GM23338 (cell line): ENCODE results near the gene TMPRSS6. TPM values are rescaled to one million over a fixed set of nuclear protein-coding genes. Genes with fewer than 3 reads are reported as not detected.

Experiments used
- ATAC-seq: fragments of 200-7000 bp; cut with Tn5 transposase; 3 replicates; pipeline ENCODE4 v1.9.1; 2020
- DNase-seq: peaks from one replicate; pipeline ENCODE4 v3.0.0-alpha.2; 2015; ENCODE audit warnings: low spot score
- H2AFZ ChIP-seq: fragments of 200-600 bp; sonication (generic); 2 replicates; pipeline ENCODE4 v1.8.0; 2016; ENCODE audit warnings: antibody characterized with exemption, mild to moderate bottlenecking, moderate library complexity
- H3F3A ChIP-seq: fragments of 200-600 bp; sonication (generic); replicated peaks from 2 replicates; pipeline ENCODE4 v1.8.0; 2017; ENCODE audit warnings: antibody characterized with exemption, mixed run types, low read depth
- H3K27ac ChIP-seq: fragments of 200-600 bp; sonication (generic); 2 replicates; pipeline ENCODE4 v1.6.1; 2016; ENCODE audit warnings: low read depth
- H3K27me3 ChIP-seq: fragments of 200-600 bp; sonication (generic); 2 replicates; pipeline ENCODE4 v1.8.0; 2016; ENCODE audit warnings: mild to moderate bottlenecking, mixed run types, moderate library complexity; ENCODE audit not compliant: insufficient read depth
- H3K36me3 ChIP-seq: fragments of 200-600 bp; sonication (generic); 2 replicates; pipeline ENCODE4 v1.8.0; 2016; ENCODE audit warnings: mild to moderate bottlenecking; ENCODE audit not compliant: insufficient read depth
- H3K4me1 ChIP-seq: fragments of 200-600 bp; sonication (generic); 2 replicates; pipeline ENCODE4 v1.8.0; 2016; ENCODE audit warnings: mild to moderate bottlenecking, moderate library complexity; ENCODE audit not compliant: insufficient read depth
- H3K4me2 ChIP-seq: fragments of 200-600 bp; sonication (generic); 2 replicates; pipeline ENCODE4 v1.7.1; 2017; ENCODE audit warnings: mixed run types
- H3K4me3 ChIP-seq: fragments of 200-600 bp; sonication (generic); 2 replicates; pipeline ENCODE4 v1.6.1; 2016; ENCODE audit warnings: mixed run types
- H3K79me2 ChIP-seq: fragments of 200-600 bp; sonication (generic); replicated peaks from 2 replicates; pipeline ENCODE4 v1.8.0; 2017; ENCODE audit warnings: mild to moderate bottlenecking; ENCODE audit not compliant: insufficient read depth
- H3K9me2 ChIP-seq: fragments of 200-600 bp; sonication (generic); 2 replicates; pipeline ENCODE4 v1.8.0; 2017; ENCODE audit not compliant: insufficient read depth
- H4K20me1 ChIP-seq: fragments of 200-600 bp; sonication (generic); replicated peaks from 2 replicates; pipeline ENCODE4 v1.8.0; 2017; ENCODE audit warnings: mild to moderate bottlenecking; ENCODE audit not compliant: insufficient read depth
- H3K27ac Mint-ChIP-seq: 2 replicates; pipeline ENCODE4 v1.8.0; 2020; ENCODE audit warnings: inconsistent platforms, mild to moderate bottlenecking, moderate library complexity, mixed read lengths
- H3K27me3 Mint-ChIP-seq: 3 replicates; pipeline ENCODE4 v1.8.0; 2022; ENCODE audit warnings: low read depth, mild to moderate bottlenecking, moderate library complexity, mixed read lengths, inconsistent platforms; ENCODE audit not compliant: insufficient read depth, poor library complexity
- H3K36me3 Mint-ChIP-seq: 3 replicates; pipeline ENCODE4 v1.8.0; 2021; ENCODE audit warnings: low read depth, mild to moderate bottlenecking, inconsistent platforms, moderate library complexity, mixed read lengths
- H3K4me1 Mint-ChIP-seq: 3 replicates; pipeline ENCODE4 v1.8.0; 2020; ENCODE audit warnings: mild to moderate bottlenecking, inconsistent platforms, mixed read lengths
- H3K4me3 Mint-ChIP-seq: 3 replicates; pipeline ENCODE4 v1.8.0; 2021; ENCODE audit warnings: moderate library complexity, mild to moderate bottlenecking, inconsistent platforms, mixed read lengths
- H3K9me3 Mint-ChIP-seq: 3 replicates; pipeline ENCODE4 v1.8.0; 2020; ENCODE audit warnings: moderate library complexity, mild to moderate bottlenecking, inconsistent platforms, mixed read lengths
- EZH2phosphoT487 ChIP-seq: fragments of 200-600 bp; sonication (generic); IDR thresholded peaks from one replicate; pipeline ENCODE4 v1.8.1; 2018; ENCODE audit warnings: antibody characterized with exemption; ENCODE audit not compliant: unreplicated experiment
- NANOG ChIP-seq: IDR thresholded peaks from 2 replicates; pipeline ENCODE4 v1.6.1; 2016; ENCODE audit warnings: antibody characterized with exemption, borderline replicate concordance
- STAT1 ChIP-seq: IDR thresholded peaks from one replicate; pipeline ENCODE4 v1.6.1; 2016; ENCODE audit warnings: antibody characterized with exemption; ENCODE audit not compliant: unreplicated experiment
- ZNF114 ChIP-seq: fragments of 250-450 bp; sonication (Bioruptor Pico); IDR thresholded peaks from 2 replicates; pipeline ENCODE4 v1.5.0; 2020; ENCODE audit warnings: mild to moderate bottlenecking, moderate library complexity
- polyA plus RNA-seq: library from polyadenylated mRNA; unstranded; fragments of >200 nt; fragmentation: Nextera tagmentation; extraction: Ambion mirVana; gene quantifications from 2 replicates; pipeline ENCODE4 v1.2.1, GENCODE V29; 2016
- total RNA-seq: library from RNA; depleted of rRNA; stranded (reverse); fragments of >200 nt; shearing (Covaris generic); gene quantifications from 2 replicates; pipeline ENCODE4 v1.2.3, GENCODE V29; 2014
- TF ChIP-seq, protein P1 (sequence below): IDR thresholded peaks from 2 replicates; pipeline ENCODE4 v1.6.1; 2016; ENCODE audit warnings: antibody characterized with exemption
- TF ChIP-seq, protein P2 (sequence below): IDR thresholded peaks from one replicate; pipeline ENCODE4 v1.6.1; 2018; ENCODE audit warnings: antibody characterized with exemption; ENCODE audit not compliant: unreplicated experiment
- TF ChIP-seq, protein P3 (sequence below), 2 experiments: fragments of 200-600 bp in 1 of 2; sonication (generic) in 1 of 2; conservative IDR thresholded peaks; 2 replicates each; pipeline versions ENCODE4 v1.5.1 to v1.6.1; 2016 to 2017; ENCODE audit warnings: antibody characterized with exemption in 2 of 2, low read depth in 2 of 2, mild to moderate bottlenecking in 2 of 2, moderate library complexity in 1 of 2

The TMPRSS6 gene
- total and polyA plus RNA-seq, 2 experiments from 2014 or later: 0.13 TPM; not detected in 1

DNA sequence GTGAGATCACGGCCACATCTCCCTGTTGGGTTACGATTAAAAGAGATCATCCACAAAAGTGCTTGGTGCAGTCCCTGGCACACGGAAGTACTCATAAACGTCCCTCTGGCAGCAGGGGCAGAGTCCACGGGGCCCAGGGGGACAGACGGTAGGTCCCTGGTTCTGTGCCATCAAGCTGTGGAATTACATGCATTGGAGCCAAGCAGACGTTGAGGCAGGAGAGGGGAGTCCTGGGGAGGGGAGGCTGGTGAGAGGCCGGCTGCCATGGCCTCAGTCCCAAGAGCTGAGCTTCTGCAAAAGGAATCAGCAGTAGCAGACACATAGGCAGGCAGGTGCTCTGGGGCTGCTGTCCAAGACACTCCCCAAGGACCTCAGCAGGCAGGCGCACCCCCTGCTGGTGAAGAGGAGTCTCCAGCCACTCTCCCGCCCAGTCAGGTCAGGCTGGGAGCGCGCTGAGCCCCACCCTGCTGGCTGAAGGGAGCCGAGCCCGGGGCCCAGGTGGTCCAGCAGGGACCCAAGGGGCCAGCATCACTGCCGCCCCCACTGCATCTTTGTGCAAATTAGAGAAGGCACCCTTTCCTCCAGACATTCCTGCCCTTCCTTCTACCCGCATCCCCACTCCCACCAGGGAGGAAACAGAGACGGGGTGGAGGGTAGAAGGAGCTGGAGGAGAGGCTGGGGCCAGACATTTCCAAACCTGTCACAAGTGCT is 65.5 kb downstream of the TMPRSS6 start:
- H2AFZ ChIP-seq: no peak overlapping the region
- ATAC-seq (peak; percentile 84), DNase-seq (peak; percentile 68)
- no peak overlapping the region for H3K4me2 ChIP-seq
- H3K27ac ChIP-seq: no peak overlapping the region
- no peaks in the 10 kb centered on the region for H4K20me1 ChIP-seq
- no peak overlapping the region for H3K4me3 ChIP-seq
- Mint-ChIP-seq H3K4me1 (peaks cover 19% of the 10 kb centered on the region), H3K9me3 (no peaks in the 10 kb centered on the region; the same call in 2 of the 3 replicates), H3K4me3 (no peak overlapping the region), H3K27me3 (peaks cover 6% of the 10 kb centered on the region), H3K36me3 (no peaks in the 10 kb centered on the region), H3K27ac (no peak overlapping the region)
- no peaks in the 10 kb centered on the region for H3K27me3 ChIP-seq
- H3F3A ChIP-seq: no peaks in the 10 kb centered on the region
- no peaks in the 10 kb centered on the region for H3K36me3 ChIP-seq
- TF ChIP-seq, protein P1, sequence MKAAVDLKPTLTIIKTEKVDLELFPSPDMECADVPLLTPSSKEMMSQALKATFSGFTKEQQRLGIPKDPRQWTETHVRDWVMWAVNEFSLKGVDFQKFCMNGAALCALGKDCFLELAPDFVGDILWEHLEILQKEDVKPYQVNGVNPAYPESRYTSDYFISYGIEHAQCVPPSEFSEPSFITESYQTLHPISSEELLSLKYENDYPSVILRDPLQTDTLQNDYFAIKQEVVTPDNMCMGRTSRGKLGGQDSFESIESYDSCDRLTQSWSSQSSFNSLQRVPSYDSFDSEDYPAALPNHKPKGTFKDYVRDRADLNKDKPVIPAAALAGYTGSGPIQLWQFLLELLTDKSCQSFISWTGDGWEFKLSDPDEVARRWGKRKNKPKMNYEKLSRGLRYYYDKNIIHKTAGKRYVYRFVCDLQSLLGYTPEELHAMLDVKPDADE: no peak
- TF ChIP-seq STAT1 (no peak), EZH2phosphoT487 (no peak), ZNF114 (CRISPR knock-in tag) (no peak)
- TF ChIP-seq, protein P2, sequence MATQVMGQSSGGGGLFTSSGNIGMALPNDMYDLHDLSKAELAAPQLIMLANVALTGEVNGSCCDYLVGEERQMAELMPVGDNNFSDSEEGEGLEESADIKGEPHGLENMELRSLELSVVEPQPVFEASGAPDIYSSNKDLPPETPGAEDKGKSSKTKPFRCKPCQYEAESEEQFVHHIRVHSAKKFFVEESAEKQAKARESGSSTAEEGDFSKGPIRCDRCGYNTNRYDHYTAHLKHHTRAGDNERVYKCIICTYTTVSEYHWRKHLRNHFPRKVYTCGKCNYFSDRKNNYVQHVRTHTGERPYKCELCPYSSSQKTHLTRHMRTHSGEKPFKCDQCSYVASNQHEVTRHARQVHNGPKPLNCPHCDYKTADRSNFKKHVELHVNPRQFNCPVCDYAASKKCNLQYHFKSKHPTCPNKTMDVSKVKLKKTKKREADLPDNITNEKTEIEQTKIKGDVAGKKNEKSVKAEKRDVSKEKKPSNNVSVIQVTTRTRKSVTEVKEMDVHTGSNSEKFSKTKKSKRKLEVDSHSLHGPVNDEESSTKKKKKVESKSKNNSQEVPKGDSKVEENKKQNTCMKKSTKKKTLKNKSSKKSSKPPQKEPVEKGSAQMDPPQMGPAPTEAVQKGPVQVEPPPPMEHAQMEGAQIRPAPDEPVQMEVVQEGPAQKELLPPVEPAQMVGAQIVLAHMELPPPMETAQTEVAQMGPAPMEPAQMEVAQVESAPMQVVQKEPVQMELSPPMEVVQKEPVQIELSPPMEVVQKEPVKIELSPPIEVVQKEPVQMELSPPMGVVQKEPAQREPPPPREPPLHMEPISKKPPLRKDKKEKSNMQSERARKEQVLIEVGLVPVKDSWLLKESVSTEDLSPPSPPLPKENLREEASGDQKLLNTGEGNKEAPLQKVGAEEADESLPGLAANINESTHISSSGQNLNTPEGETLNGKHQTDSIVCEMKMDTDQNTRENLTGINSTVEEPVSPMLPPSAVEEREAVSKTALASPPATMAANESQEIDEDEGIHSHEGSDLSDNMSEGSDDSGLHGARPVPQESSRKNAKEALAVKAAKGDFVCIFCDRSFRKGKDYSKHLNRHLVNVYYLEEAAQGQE: no peak
- TF ChIP-seq, protein P3, sequence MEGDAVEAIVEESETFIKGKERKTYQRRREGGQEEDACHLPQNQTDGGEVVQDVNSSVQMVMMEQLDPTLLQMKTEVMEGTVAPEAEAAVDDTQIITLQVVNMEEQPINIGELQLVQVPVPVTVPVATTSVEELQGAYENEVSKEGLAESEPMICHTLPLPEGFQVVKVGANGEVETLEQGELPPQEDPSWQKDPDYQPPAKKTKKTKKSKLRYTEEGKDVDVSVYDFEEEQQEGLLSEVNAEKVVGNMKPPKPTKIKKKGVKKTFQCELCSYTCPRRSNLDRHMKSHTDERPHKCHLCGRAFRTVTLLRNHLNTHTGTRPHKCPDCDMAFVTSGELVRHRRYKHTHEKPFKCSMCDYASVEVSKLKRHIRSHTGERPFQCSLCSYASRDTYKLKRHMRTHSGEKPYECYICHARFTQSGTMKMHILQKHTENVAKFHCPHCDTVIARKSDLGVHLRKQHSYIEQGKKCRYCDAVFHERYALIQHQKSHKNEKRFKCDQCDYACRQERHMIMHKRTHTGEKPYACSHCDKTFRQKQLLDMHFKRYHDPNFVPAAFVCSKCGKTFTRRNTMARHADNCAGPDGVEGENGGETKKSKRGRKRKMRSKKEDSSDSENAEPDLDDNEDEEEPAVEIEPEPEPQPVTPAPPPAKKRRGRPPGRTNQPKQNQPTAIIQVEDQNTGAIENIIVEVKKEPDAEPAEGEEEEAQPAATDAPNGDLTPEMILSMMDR (conservative IDR thresholded peaks at IDR 0.05; ENCODE audit: low read depth in 2 of 2): peak; percentile 44 to 67
- H3K79me2 ChIP-seq: no peaks in the 10 kb centered on the region
- no peaks in the 10 kb centered on the region; the same call in 1 of the 2 replicates for H3K4me1 ChIP-seq
- H3K9me2 ChIP-seq: no peaks in the 10 kb centered on the region

DNA sequence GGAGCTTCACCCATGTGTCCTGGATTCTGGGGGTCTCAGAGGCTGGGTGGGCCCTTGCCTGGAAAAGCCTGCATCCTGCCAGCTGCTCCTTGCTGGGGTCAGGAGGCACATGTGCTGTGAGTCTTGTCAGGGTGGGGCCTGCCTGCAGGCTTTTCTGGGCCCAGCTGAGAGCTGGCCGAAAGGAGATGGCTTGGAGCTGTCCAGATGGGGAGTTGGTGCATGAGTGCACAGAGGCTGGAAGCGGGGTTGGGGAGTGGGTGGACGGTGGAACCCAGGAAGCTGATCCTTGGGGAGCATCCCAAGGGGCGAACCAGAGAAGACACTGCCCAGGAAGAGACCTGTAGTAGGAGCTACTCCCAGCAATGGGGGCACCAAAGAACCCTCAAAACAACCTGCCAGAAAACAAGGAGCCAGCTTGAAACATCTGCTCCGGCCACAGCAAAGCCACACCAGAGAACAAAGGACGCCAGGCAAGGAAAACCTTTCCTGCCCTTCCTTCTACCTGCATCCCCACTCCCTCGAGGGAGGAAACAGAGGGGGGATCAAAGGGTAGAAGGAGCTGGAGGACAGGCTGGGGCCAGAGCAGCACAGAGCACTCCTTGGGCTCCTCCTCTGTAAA is 66.2 kb downstream of the TMPRSS6 start:
- Histone ChIP-seq H3K27me3 (no peaks in the 10 kb centered on the region), H2AFZ (no peak overlapping the region), H3K79me2 (no peaks in the 10 kb centered on the region), H3F3A (no peaks in the 10 kb centered on the region), H3K4me1 (no peaks in the 10 kb centered on the region; the same call in 1 of the 2 replicates), H4K20me1 (no peaks in the 10 kb centered on the region), H3K4me2 (no peak overlapping the region), H3K27ac (no peak overlapping the region), H3K9me2 (no peaks in the 10 kb centered on the region), H3K36me3 (no peaks in the 10 kb centered on the region), H3K4me3 (no peak overlapping the region)
- no peak for TF ChIP-seq ZNF114 (CRISPR knock-in tag)
- TF ChIP-seq, protein P2: no peak
- TF ChIP-seq NANOG: no peak
- H3K27me3 Mint-ChIP-seq: peaks cover 6% of the 10 kb centered on the region
- no peak overlapping the region for H3K4me3 Mint-ChIP-seq
- no peaks in the 10 kb centered on the region for H3K36me3 Mint-ChIP-seq
- H3K27ac Mint-ChIP-seq: no peak overlapping the region
- DNase-seq (no peak), ATAC-seq (no peak)
- H3K9me3 Mint-ChIP-seq: no peaks in the 10 kb centered on the region; the same call in 2 of the 3 replicates
- H3K4me1 Mint-ChIP-seq: peaks cover 19% of the 10 kb centered on the region
